Right kidney (tissue), 9 donors: ENCODE results near the gene GAS1.

Experiments
- DNase-seq: peaks from one replicate; pipeline ENCODE4 v3.0.0-alpha.2; 2016
- long read RNA-seq, 8 donors: transcript quantifications; one replicate each; lab custom pipeline, GENCODE V29; 2026

GAS1 gene
- long read RNA-seq, donor 1, transcript GAS1-201 (1 exons, 2,827 nt) = major isoform, 56 of 56 reads
- long read RNA-seq, donor 1, partial matches to known transcripts = 0 of 56 reads
- long read RNA-seq, donor 1, other reads (novel, unspliced or antisense) = 0 of 56 reads
- long read RNA-seq, donor 2, transcript GAS1-201 (1 exons, 2,827 nt) = major isoform, 34 of 34 reads
- long read RNA-seq, donor 2, partial matches to known transcripts = 0 of 34 reads
- long read RNA-seq, donor 2, other reads (novel, unspliced or antisense) = 0 of 34 reads
- long read RNA-seq, donor 3, transcript GAS1-201 (1 exons, 2,827 nt) = major isoform, 32 of 32 reads
- long read RNA-seq, donor 3, partial matches to known transcripts = 0 of 32 reads
- long read RNA-seq, donor 3, other reads (novel, unspliced or antisense) = 0 of 32 reads
- long read RNA-seq, donor 4, transcript GAS1-201 (1 exons, 2,827 nt) = major isoform, 80 of 80 reads
- long read RNA-seq, donor 4, partial matches to known transcripts = 0 of 80 reads
- long read RNA-seq, donor 4, other reads (novel, unspliced or antisense) = 0 of 80 reads
- long read RNA-seq, donor 5, transcript GAS1-201 (1 exons, 2,827 nt) = major isoform, 76 of 76 reads
- long read RNA-seq, donor 5, partial matches to known transcripts = 0 of 76 reads
- long read RNA-seq, donor 5, other reads (novel, unspliced or antisense) = 0 of 76 reads
- long read RNA-seq, donor 6, transcript GAS1-201 (1 exons, 2,827 nt) = major isoform, 61 of 61 reads
- long read RNA-seq, donor 6, partial matches to known transcripts = 0 of 61 reads
- long read RNA-seq, donor 6, other reads (novel, unspliced or antisense) = 0 of 61 reads
- long read RNA-seq, donor 7, transcript GAS1-201 (1 exons, 2,827 nt) = major isoform, 109 of 109 reads
- long read RNA-seq, donor 7, partial matches to known transcripts = 0 of 109 reads
- long read RNA-seq, donor 7, other reads (novel, unspliced or antisense) = 0 of 109 reads
- long read RNA-seq, donor 8, transcript GAS1-201 (1 exons, 2,827 nt) = major isoform, 47 of 47 reads
- long read RNA-seq, donor 8, partial matches to known transcripts = 0 of 47 reads
- long read RNA-seq, donor 8, other reads (novel, unspliced or antisense) = 0 of 47 reads

- DNase-seq = peak; percentile 96
These were observed at the start of gene GAS1 for GRCh38 chr9:86947146-86948073. TSS of gene GAS1 (minus strand) at chr9:86947506. CDS start at chr9:86946779, 727 bp downstream.

- DNase-seq = no peak
These were observed 46.9 kb upstream of the GAS1 start for GRCh38 chr9:86994231-86994630.

- no peak for DNase-seq
These were observed 46.5 kb upstream of the GAS1 start for GRCh38 chr9:86993830-86994229.

- DNase-seq = no peak
These were observed 43.8 kb upstream of the GAS1 start for GRCh38 chr9:86991077-86991476.

- no peak for DNase-seq
These were observed 43.0 kb upstream of the GAS1 start for GRCh38 chr9:86990290-86990689.

GRCh38 chr9:86987900-86988299 is 40.6 kb upstream of the GAS1 start:
- DNase-seq = no peak

- DNase-seq = no peak
These were observed 37.9 kb upstream of the GAS1 start for GRCh38 chr9:86985132-86985647.

GRCh38 chr9:86983620-86984259 is 36.4 kb upstream of the GAS1 start:
- peak; percentile 29 for DNase-seq

- DNase-seq = no peak
These were observed 35.9 kb upstream of the GAS1 start for GRCh38 chr9:86983249-86983619.

GRCh38 chr9:86980802-86981201 is 33.5 kb upstream of the GAS1 start:
- DNase-seq = no peak

GRCh38 chr9:86979657-86980056 is 32.4 kb upstream of the GAS1 start:
- DNase-seq = no peak

- DNase-seq = no peak
These were observed 31.7 kb upstream of the GAS1 start for GRCh38 chr9:86978922-86979474.

GRCh38 chr9:86978413-86978812 is 31.1 kb upstream of the GAS1 start:
- no peak for DNase-seq

GRCh38 chr9:86977205-86977835 is 30.0 kb upstream of the GAS1 start:
- DNase-seq = no peak

GRCh38 chr9:86975606-86976005 is 28.3 kb upstream of the GAS1 start:
- DNase-seq = no peak

GRCh38 chr9:86975036-86975435 is 27.7 kb upstream of the GAS1 start:
- DNase-seq = no peak

- DNase-seq = no peak
These were observed 27.1 kb upstream of the GAS1 start for GRCh38 chr9:86974421-86974820.

GRCh38 chr9:86971742-86972141 is 24.4 kb upstream of the GAS1 start:
- DNase-seq = no peak

GRCh38 chr9:86968258-86968920 is 21.1 kb upstream of the GAS1 start:
- DNase-seq = no peak
